K562 (cell line): ENCODE measurements around the gene DPYSL4. TPM values are rescaled to one million over a fixed set of nuclear protein-coding genes. Genes with fewer than 3 reads are reported as not detected.

Experiments used
- ATAC-seq: fragments of 200-7000 bp; cut with Tn5 transposase; 3 replicates; pipeline ENCODE4 v1.9.1; 2020; ENCODE audit warnings: moderate library complexity
- BruUV-seq: library from RNA; stranded (reverse); fragments of 400-500 nt; replicated peaks from 2 replicates; lab custom pipeline; 2021; lab: Mats Ljungman, UMichigan
- CTCF ChIA-PET: fragments of 300-600 bp; formaldehyde crosslinking; extraction: SDS; loops from one replicate; lab custom pipeline; 2021; ENCODE audit warnings: low intra/inter-chr PET ratio; lab: Yijun Ruan, JAX
- POLR2A ChIA-PET: fragments of 300-600, 350-650 bp; sonication (Branson Sonifier 250); formaldehyde crosslinking; extraction: SDS; loops from one replicate; lab custom pipeline; 2021; ENCODE audit warnings: antibody characterized with exemption, inconsistent platforms; lab: Yijun Ruan, JAX
- DNase-seq, 4 experiments: peaks; one replicate each; pipeline versions ENCODE4 v3.0.0 to v3.0.0-alpha.2; 2011 to 2018; ENCODE audit warnings: low spot score in 3 of 4, mixed read lengths in 3 of 4; ENCODE audit errors: extremely low read depth in 1 of 4
- FAIRE-seq: peaks from 2 replicates; lab custom pipeline; 2011; peaks lifted over from hg19 to GRCh38; lab: Jason Lieb, UNC
- H2AFZ ChIP-seq: 2 replicates; pipeline ENCODE4 v1.6.0; 2011; ENCODE audit warnings: low read depth, low read length, control low read depth, inconsistent platforms
- H3K27ac ChIP-seq: fragments of 200-600 bp; 3 replicates; pipeline ENCODE4 v1.8.0; 2011; ENCODE audit warnings: low read depth, mild to moderate bottlenecking, control low read depth, inconsistent platforms, low read length, moderate library complexity, mixed read lengths; ENCODE audit errors: extremely low read depth
- H3K27me3 ChIP-seq, 2 experiments: fragments of 300-600 bp in 1 of 2; 2 replicates in 1 of 2; 3 replicates in 1 of 2; pipeline versions ENCODE4 v1.6.0 to v1.8.0; 2011; ENCODE audit warnings: inconsistent platforms in 2 of 2, low read length in 2 of 2, mild to moderate bottlenecking in 1 of 2, mixed read lengths in 1 of 2, moderate library complexity in 1 of 2; ENCODE audit not compliant: control insufficient read depth in 2 of 2, insufficient read depth in 2 of 2
- H3K36me3 ChIP-seq: fragments of 300-600 bp; 3 replicates; pipeline ENCODE4 v1.8.0; 2011; ENCODE audit warnings: mild to moderate bottlenecking, low read length, inconsistent platforms; ENCODE audit not compliant: control insufficient read depth, insufficient read depth
- H3K4me1 ChIP-seq, 2 experiments: fragments of 200-600 bp in 1 of 2; replicated peaks in 1 of 2; 2 replicates in 1 of 2; 3 replicates in 1 of 2; pipeline versions ENCODE4 v1.5.1 to v1.8.0; 2011; ENCODE audit warnings: inconsistent platforms in 2 of 2, low read length in 2 of 2, mild to moderate bottlenecking in 1 of 2, mixed read lengths in 1 of 2, moderate library complexity in 1 of 2; ENCODE audit not compliant: control insufficient read depth in 2 of 2, insufficient read depth in 2 of 2
- H3K4me2 ChIP-seq: 2 replicates; pipeline ENCODE4 v1.6.1; 2011; ENCODE audit warnings: low read length, control low read depth, inconsistent platforms, mixed read lengths; ENCODE audit not compliant: insufficient read depth
- H3K4me3 ChIP-seq: fragments of 200-600 bp; sonication (generic), shearing (Covaris generic); 2 replicates; pipeline ENCODE4 v1.5.1; 2016; ENCODE audit warnings: control low read depth, inconsistent platforms
- H3K79me2 ChIP-seq: fragments of 200-600 bp; 3 replicates; pipeline ENCODE4 v1.8.0; 2011; ENCODE audit warnings: low read length, inconsistent platforms; ENCODE audit not compliant: control insufficient read depth, insufficient read depth
- H3K9ac ChIP-seq, 2 experiments: 2 replicates each; pipeline versions ENCODE4 v1.6.0 to v1.6.1; 2011; ENCODE audit warnings: low read depth in 2 of 2, low read length in 2 of 2, control low read depth in 1 of 2, inconsistent platforms in 1 of 2, mild to moderate bottlenecking in 1 of 2, mixed read lengths in 1 of 2; ENCODE audit not compliant: insufficient read depth in 1 of 2
- H3K9me1 ChIP-seq: one replicate; pipeline ENCODE4 v1.6.0; 2011; ENCODE audit warnings: inconsistent platforms, mild to moderate bottlenecking, low read length, moderate library complexity; ENCODE audit not compliant: control insufficient read depth, insufficient read depth
- H3K9me3 ChIP-seq: replicated peaks from 2 replicates; pipeline ENCODE4 v1.5.1; 2011; ENCODE audit warnings: low read depth, low read length, inconsistent platforms; ENCODE audit not compliant: control insufficient read depth, insufficient read depth
- H4K20me1 ChIP-seq: replicated peaks from 2 replicates; pipeline ENCODE4 v1.6.1; 2011; ENCODE audit warnings: low read length, inconsistent platforms, mixed read lengths; ENCODE audit not compliant: control insufficient read depth, insufficient read depth
- EHMT2 ChIP-seq: fragments of 450-650 bp; IDR thresholded peaks from 2 replicates; pipeline ENCODE4 v1.6.1; 2018; ENCODE audit warnings: antibody characterized with exemption
- HDAC2 ChIP-seq: fragments of 450-650 bp; IDR thresholded peaks from 2 replicates; pipeline ENCODE4 v1.6.1; 2016; ENCODE audit warnings: mild to moderate bottlenecking
- MED1 ChIP-seq: sonication (generic); formaldehyde crosslinking; IDR thresholded peaks from 2 replicates; pipeline ENCODE4 v1.8.1; 2023; ENCODE audit warnings: missing genetic modification reagents, borderline replicate concordance
- NFE2 ChIP-seq: IDR thresholded peaks from 2 replicates; pipeline ENCODE4 v1.6.1; 2014; ENCODE audit warnings: antibody characterized with exemption, low read depth
- NUFIP1 ChIP-seq: fragments of 450-650 bp; IDR thresholded peaks from 2 replicates; pipeline ENCODE4 v1.6.1; 2018; ENCODE audit not compliant: partially characterized antibody
- PCBP2 ChIP-seq: fragments of 200-400 bp; formaldehyde crosslinking; IDR thresholded peaks from 2 replicates; pipeline ENCODE4 v1.6.1; 2018; ENCODE audit warnings: low read length, low read depth, mild to moderate bottlenecking, moderate library complexity; ENCODE audit not compliant: poor library complexity, severe bottlenecking
- SIX5 ChIP-seq, 2 experiments: IDR thresholded peaks; 2 replicates each; pipeline ENCODE4 v1.6.1; 2011; ENCODE audit warnings: low read length in 2 of 2, borderline replicate concordance in 1 of 2, low read depth in 1 of 2, mild to moderate bottlenecking in 1 of 2, moderate library complexity in 1 of 2; ENCODE audit not compliant: insufficient read depth in 1 of 2
- XRCC5 ChIP-seq: fragments of 200-400 bp; formaldehyde crosslinking; IDR thresholded peaks from 2 replicates; pipeline ENCODE4 v1.6.1; 2017; ENCODE audit warnings: low read depth, mild to moderate bottlenecking, low read length
- ZFP1 ChIP-seq: fragments of 450-650 bp; formaldehyde crosslinking; IDR thresholded peaks from 2 replicates; pipeline ENCODE4 v1.4.0; 2020; ENCODE audit warnings: mild to moderate bottlenecking, mixed read lengths
- ZNF586 ChIP-seq: fragments of 450-650 bp; formaldehyde crosslinking; conservative IDR thresholded peaks from 2 replicates; pipeline ENCODE4 v1.4.0; 2020; ENCODE audit warnings: mild to moderate bottlenecking, moderate library complexity
- ZNF644 ChIP-seq: fragments of 200-800 bp; sonication (Bioruptor generic); IDR thresholded peaks from 2 replicates; pipeline ENCODE4 v1.6.1; 2016; ENCODE audit warnings: low read depth, missing genetic modification characterization, missing compliant biosample characterization
- ZNF668 ChIP-seq: fragments of 250-450 bp; sonication (Bioruptor Pico); IDR thresholded peaks from 2 replicates; pipeline ENCODE4 v1.8.0; 2022; ENCODE audit warnings: mild to moderate bottlenecking, inconsistent platforms
- ZNF696 ChIP-seq: fragments of 250-450 bp; sonication (Bioruptor Pico); conservative IDR thresholded peaks from 2 replicates; pipeline ENCODE4 v1.4.0; 2020; ENCODE audit warnings: mild to moderate bottlenecking, moderate library complexity
- WGBS: fragments of 100-300 bp; shearing (Covaris generic); methylation state at CpG from one replicate; pipeline ENCODE4 v1.1.6; 2016; ENCODE audit warnings: low coverage, mixed read lengths; ENCODE audit not compliant: insufficient coverage; ENCODE audit errors: missing lambda C conversion rate; 5-methylcytosine and 5-hydroxymethylcytosine counted together
- in situ Hi-C: fragments of 300-500 bp; cut with MboI; formaldehyde crosslinking; loops from 4 replicates; pipeline ENCODE4 v1.15.0; 2018; ENCODE audit warnings: inconsistent platforms, mixed read lengths
- intact Hi-C: fragments of 100-400 bp; cut with micrococcal nuclease; formaldehyde crosslinking; loops from 2 replicates; pipeline ENCODE4 v1.14.2; 2022
- polyA plus RNA-seq, 8 experiments: library from polyadenylated mRNA; depleted of rRNA in 4 of 8; stranded (reverse) in 5 of 8; unstranded in 3 of 8; fragments of >200 nt; fragmentation: Nextera tagmentation in 2 of 8; fragmentation: Illumina TruSeq in 1 of 8; extraction: Ambion mirVana in 2 of 8; extraction: Trizol in 1 of 8; gene quantifications; 2 replicates each; pipeline versions ENCODE4 v1.2.1 to v1.2.3, GENCODE V29; 2011 to 2014; ENCODE audit warnings: inconsistent platforms in 1 of 8, missing spikeins in 1 of 8
- total RNA-seq, 7 experiments: library from RNA; depleted of rRNA in 6 of 7; stranded (reverse); fragments of >200 nt in 6 of 7; fragmentation: Illumina TruSeq in 2 of 7; extraction: Trizol in 2 of 7; gene quantifications; 2 replicates each; pipeline versions ENCODE4 v1.2.1 to v1.2.3, GENCODE V29; 2011 to 2021; ENCODE audit warnings: low replicate concordance in 1 of 7
- TF ChIP-seq, protein P1 (sequence below): fragments of 250-450 bp; sonication (Bioruptor Pico); IDR thresholded peaks from 2 replicates; pipeline ENCODE4 v1.5.0; 2020; ENCODE audit warnings: mild to moderate bottlenecking
- TF ChIP-seq, protein P2 (sequence below): sonication (generic); formaldehyde crosslinking; IDR thresholded peaks from 2 replicates; pipeline ENCODE4 v1.8.1; 2023; ENCODE audit warnings: mild to moderate bottlenecking, missing genetic modification reagents, moderate library complexity
- TF ChIP-seq, protein P3 (sequence below), 2 experiments: fragments of 450-650 bp in 1 of 2; IDR thresholded peaks; 2 replicates each; pipeline ENCODE4 v1.6.1; 2011 to 2017; ENCODE audit warnings: low read depth in 2 of 2, antibody characterized with exemption in 1 of 2, borderline replicate concordance in 1 of 2, low read length in 1 of 2, mild to moderate bottlenecking in 1 of 2, mixed read lengths in 1 of 2; ENCODE audit not compliant: control insufficient read depth in 1 of 2

DPYSL4 gene
- total and polyA plus RNA-seq, 9 of the 15 experiments (the other 6 are each of a cell fraction or from before 2014, with no cell fraction given), result 0.03 TPM; not detected in 8

DNA sequence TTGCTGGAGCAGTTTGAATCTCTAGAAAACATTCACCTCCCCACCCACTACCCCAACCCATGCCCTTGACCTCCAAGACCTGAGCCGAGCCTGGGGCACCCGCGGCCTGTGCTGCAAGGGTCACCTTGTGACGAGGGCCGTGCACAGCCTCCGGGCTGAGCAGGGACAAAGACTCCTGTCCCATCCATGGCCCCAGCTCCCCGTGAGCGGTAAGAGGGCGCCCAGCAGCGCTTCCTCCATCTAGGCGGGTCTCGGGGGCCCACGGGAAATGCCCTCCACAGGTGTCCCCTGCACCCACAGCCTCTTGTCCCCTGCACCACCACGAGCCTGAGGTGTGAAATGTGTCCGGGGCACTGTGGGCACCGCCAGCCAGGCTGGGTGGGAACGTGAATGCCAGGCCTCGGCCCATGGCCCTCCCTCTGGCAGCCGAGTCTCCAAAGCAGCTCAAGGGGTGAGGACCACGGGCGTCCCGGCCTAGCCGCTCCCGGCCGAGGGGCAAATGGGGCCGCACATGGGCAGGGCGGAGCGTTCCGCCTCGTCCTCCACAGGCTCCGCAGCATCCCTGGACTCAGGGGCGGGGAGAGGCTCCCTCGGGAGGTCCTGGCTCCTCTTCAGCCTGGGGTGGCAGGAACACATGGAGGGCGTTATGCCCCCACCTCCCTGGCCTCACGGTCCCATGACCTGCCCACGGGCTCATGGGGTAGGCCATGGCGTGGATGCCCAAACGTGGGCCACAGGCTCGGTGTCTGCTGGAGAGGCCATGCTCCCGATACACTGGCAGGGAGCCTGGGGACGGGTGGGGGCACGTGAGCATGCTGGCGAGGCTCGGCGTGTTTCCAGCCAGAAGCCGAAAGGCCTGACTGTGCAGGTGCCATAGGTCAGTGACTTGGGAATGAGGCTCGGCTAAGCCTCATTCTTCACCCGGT is 21.1 kb downstream of the DPYSL4 start:
- POLR2A ChIA-PET, result no interaction called here
- no peaks in the 10 kb centered on the region for H3K36me3 ChIP-seq
- no peak overlapping the region for H3K9ac ChIP-seq
- peaks cover 0 to 8% of the 10 kb centered on the region in 2 experiments; a peak in 2 of 5 replicates for H3K4me1 ChIP-seq
- no peaks in the 10 kb centered on the region for H3K79me2 ChIP-seq
- in situ Hi-C loops (no loop called here), intact Hi-C loops (no loop called here)
- H2AFZ ChIP-seq, result no peak overlapping the region
- BruUV-seq, result no TSS peak
- DNase-seq (no peak), FAIRE-seq (no peak), ATAC-seq (no peak)
- no peaks in the 10 kb centered on the region for H4K20me1 ChIP-seq
- no peak overlapping the region for H3K4me2 ChIP-seq
- 5% methylated on average over 25 of the region's 48 CpGs for WGBS
- H3K27me3 ChIP-seq, result peaks cover 0 to 44% of the 10 kb centered on the region in 2 experiments; a peak in 2 of 5 replicates
- H3K4me3 ChIP-seq, result no peak overlapping the region
- H3K27ac ChIP-seq, result no peak overlapping the region
- no peaks in the 10 kb centered on the region for H3K9me3 ChIP-seq
- no peaks in the 10 kb centered on the region for H3K9me1 ChIP-seq
- CTCF ChIA-PET, result no interaction called here
- TF ChIP-seq SIX5 (IDR thresholded peaks at IDR 0.05; ENCODE audit: borderline replicate concordance in 1 of 2, insufficient read depth in 1 of 2, low read depth in 1 of 2, low read length in 2 of 2) (no peak), MED1 (CRISPR knock-in tag) (no peak), NUFIP1 (no peak), HDAC2 (no peak), ZFP1 (no peak), ZNF644 (tag) (no peak), PCBP2 (no peak), ZNF696 (CRISPR knock-in tag) (no peak), NFE2 (no peak), ZNF586 (CRISPR knock-in tag) (no peak), EHMT2 (no peak), XRCC5 (no peak), ZNF668 (CRISPR knock-in tag) (no peak)
- TF ChIP-seq, protein P1, sequence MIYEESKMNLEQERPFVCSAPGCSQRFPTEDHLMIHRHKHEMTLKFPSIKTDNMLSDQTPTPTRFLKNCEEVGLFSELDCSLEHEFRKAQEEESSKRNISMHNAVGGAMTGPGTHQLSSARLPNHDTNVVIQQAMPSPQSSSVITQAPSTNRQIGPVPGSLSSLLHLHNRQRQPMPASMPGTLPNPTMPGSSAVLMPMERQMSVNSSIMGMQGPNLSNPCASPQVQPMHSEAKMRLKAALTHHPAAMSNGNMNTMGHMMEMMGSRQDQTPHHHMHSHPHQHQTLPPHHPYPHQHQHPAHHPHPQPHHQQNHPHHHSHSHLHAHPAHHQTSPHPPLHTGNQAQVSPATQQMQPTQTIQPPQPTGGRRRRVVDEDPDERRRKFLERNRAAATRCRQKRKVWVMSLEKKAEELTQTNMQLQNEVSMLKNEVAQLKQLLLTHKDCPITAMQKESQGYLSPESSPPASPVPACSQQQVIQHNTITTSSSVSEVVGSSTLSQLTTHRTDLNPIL, result no peak
- TF ChIP-seq, protein P2, sequence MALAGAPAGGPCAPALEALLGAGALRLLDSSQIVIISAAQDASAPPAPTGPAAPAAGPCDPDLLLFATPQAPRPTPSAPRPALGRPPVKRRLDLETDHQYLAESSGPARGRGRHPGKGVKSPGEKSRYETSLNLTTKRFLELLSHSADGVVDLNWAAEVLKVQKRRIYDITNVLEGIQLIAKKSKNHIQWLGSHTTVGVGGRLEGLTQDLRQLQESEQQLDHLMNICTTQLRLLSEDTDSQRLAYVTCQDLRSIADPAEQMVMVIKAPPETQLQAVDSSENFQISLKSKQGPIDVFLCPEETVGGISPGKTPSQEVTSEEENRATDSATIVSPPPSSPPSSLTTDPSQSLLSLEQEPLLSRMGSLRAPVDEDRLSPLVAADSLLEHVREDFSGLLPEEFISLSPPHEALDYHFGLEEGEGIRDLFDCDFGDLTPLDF, result no peak
- TF ChIP-seq, protein P3, sequence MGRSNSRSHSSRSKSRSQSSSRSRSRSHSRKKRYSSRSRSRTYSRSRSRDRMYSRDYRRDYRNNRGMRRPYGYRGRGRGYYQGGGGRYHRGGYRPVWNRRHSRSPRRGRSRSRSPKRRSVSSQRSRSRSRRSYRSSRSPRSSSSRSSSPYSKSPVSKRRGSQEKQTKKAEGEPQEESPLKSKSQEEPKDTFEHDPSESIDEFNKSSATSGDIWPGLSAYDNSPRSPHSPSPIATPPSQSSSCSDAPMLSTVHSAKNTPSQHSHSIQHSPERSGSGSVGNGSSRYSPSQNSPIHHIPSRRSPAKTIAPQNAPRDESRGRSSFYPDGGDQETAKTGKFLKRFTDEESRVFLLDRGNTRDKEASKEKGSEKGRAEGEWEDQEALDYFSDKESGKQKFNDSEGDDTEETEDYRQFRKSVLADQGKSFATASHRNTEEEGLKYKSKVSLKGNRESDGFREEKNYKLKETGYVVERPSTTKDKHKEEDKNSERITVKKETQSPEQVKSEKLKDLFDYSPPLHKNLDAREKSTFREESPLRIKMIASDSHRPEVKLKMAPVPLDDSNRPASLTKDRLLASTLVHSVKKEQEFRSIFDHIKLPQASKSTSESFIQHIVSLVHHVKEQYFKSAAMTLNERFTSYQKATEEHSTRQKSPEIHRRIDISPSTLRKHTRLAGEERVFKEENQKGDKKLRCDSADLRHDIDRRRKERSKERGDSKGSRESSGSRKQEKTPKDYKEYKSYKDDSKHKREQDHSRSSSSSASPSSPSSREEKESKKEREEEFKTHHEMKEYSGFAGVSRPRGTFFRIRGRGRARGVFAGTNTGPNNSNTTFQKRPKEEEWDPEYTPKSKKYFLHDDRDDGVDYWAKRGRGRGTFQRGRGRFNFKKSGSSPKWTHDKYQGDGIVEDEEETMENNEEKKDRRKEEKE (IDR thresholded peaks at IDR 0.05; ENCODE audit: borderline replicate concordance in 1 of 2, control insufficient read depth in 1 of 2, low read depth in 2 of 2, low read length in 1 of 2), result no peak
